SK-N-SH (cell line): ENCODE data around the gene PSD. TPM values are rescaled to one million over a fixed set of nuclear protein-coding genes. Genes with fewer than 3 reads are reported as not detected.

ENCODE experiments used
- CTCF ChIA-PET: fragments of 300-600, 350-600 bp; formaldehyde crosslinking; extraction: SDS; loops from one replicate; lab custom pipeline; 2021; lab: Yijun Ruan, JAX
- POLR2A ChIA-PET: fragments of 350-600 bp; sonication (Branson Sonifier 250); formaldehyde crosslinking; extraction: SDS; loops from one replicate; lab custom pipeline; 2020; ENCODE audit warnings: antibody characterized with exemption, inconsistent platforms; lab: Yijun Ruan, JAX
- DNase-seq: peaks from one replicate; pipeline ENCODE4 v3.0.0; 2012
- H2AFZ ChIP-seq: fragments of 200-600 bp; sonication (generic); 2 replicates; pipeline ENCODE4 v1.8.1; 2016; ENCODE audit warnings: antibody characterized with exemption, mild to moderate bottlenecking, low read depth
- H3F3A ChIP-seq: fragments of 200-600 bp; sonication (generic); replicated peaks from 2 replicates; pipeline ENCODE3; 2016; ENCODE audit warnings: antibody characterized with exemption, mild to moderate bottlenecking; ENCODE audit not compliant: insufficient read depth
- H3K27ac ChIP-seq, 2 experiments: fragments of 200-500 bp in 1 of 2; fragments of 200-600 bp in 1 of 2; sonication (Bioruptor generic) in 1 of 2; sonication (generic), shearing (Covaris generic) in 1 of 2; 2 replicates each; pipeline versions ENCODE4 v1.5.1 to v1.6.1; 2014 to 2016; ENCODE audit warnings: low read depth in 2 of 2, inconsistent platforms in 1 of 2, low read length in 1 of 2, mild to moderate bottlenecking in 1 of 2, mixed read lengths in 1 of 2
- H3K27me3 ChIP-seq: fragments of 200-600 bp; sonication (generic), shearing (Covaris generic); 2 replicates; pipeline ENCODE4 v1.6.1; 2016; ENCODE audit warnings: mixed run types; ENCODE audit not compliant: insufficient read depth
- H3K36me3 ChIP-seq, 2 experiments: fragments of 200-500 bp in 1 of 2; fragments of 200-600 bp in 1 of 2; sonication (Bioruptor generic) in 1 of 2; sonication (generic) in 1 of 2; replicated peaks in 1 of 2; 2 replicates each; pipeline versions ENCODE3 to v1.5.1; 2014 to 2016; ENCODE audit warnings: low read length in 1 of 2, mild to moderate bottlenecking in 1 of 2; ENCODE audit not compliant: insufficient read depth in 2 of 2, control insufficient read depth in 1 of 2
- H3K4me1 ChIP-seq, 2 experiments: fragments of 200-500 bp in 1 of 2; fragments of 200-600 bp in 1 of 2; sonication (Bioruptor generic) in 1 of 2; sonication (generic), shearing (Covaris generic) in 1 of 2; 2 replicates each; pipeline versions ENCODE4 v1.5.1 to v1.6.1; 2014 to 2016; ENCODE audit warnings: low read depth in 1 of 2, low read length in 1 of 2, mixed run types in 1 of 2; ENCODE audit not compliant: insufficient read depth in 2 of 2, control insufficient read depth in 1 of 2
- H3K4me2 ChIP-seq: fragments of 200-600 bp; sonication (generic), shearing (Covaris generic); 2 replicates; pipeline ENCODE4 v1.6.1; 2017; ENCODE audit warnings: mixed run types
- H3K4me3 ChIP-seq, 2 experiments: fragments of 200-500 bp in 1 of 2; fragments of 200-600 bp in 1 of 2; sonication (Bioruptor generic) in 1 of 2; sonication (generic), shearing (Covaris generic) in 1 of 2; 2 replicates each; pipeline versions ENCODE4 v1.5.1 to v1.8.1; 2014 to 2016; ENCODE audit warnings: low read depth in 2 of 2, inconsistent platforms in 1 of 2, low read length in 1 of 2, mild to moderate bottlenecking in 1 of 2, mixed read lengths in 1 of 2, moderate library complexity in 1 of 2
- H3K79me2 ChIP-seq: fragments of 200-600 bp; sonication (generic); 2 replicates; pipeline ENCODE4 v1.8.1; 2017; ENCODE audit warnings: mild to moderate bottlenecking; ENCODE audit not compliant: insufficient read depth
- H3K9ac ChIP-seq: fragments of 200-600 bp; sonication (generic); 2 replicates; pipeline ENCODE4 v1.6.1; 2017; ENCODE audit warnings: mixed run types
- H3K9me2 ChIP-seq: fragments of 200-600 bp; sonication (generic); 2 replicates; pipeline ENCODE4 v1.6.1; 2017; ENCODE audit warnings: mixed run types
- H3K9me3 ChIP-seq: fragments of 200-600 bp; sonication (generic); 2 replicates; pipeline ENCODE4 v1.6.1; 2017; ENCODE audit warnings: mixed run types, mild to moderate bottlenecking, moderate library complexity
- H4K20me1 ChIP-seq: fragments of 200-600 bp; sonication (generic); 2 replicates; pipeline ENCODE4 v1.6.1; 2017; ENCODE audit warnings: mild to moderate bottlenecking, mixed run types; ENCODE audit not compliant: insufficient read depth
- EP300 ChIP-seq, 2 experiments: IDR thresholded peaks; 2 replicates each; pipeline versions ENCODE4 v1.4.0 to v1.6.1; 2012; ENCODE audit warnings: borderline replicate concordance in 1 of 2, low read depth in 1 of 2, low read length in 1 of 2
- FOSL2 ChIP-seq: IDR thresholded peaks from 2 replicates; pipeline ENCODE4 v1.4.0; 2012; ENCODE audit warnings: low read depth, mild to moderate bottlenecking, moderate library complexity, borderline replicate concordance
- FOXJ3 ChIP-seq: sonication (generic); formaldehyde crosslinking; IDR thresholded peaks from 2 replicates; pipeline ENCODE4 v1.5.1; 2020; ENCODE audit warnings: mild to moderate bottlenecking, missing genetic modification reagents
- FOXM1 ChIP-seq: IDR thresholded peaks from 2 replicates; pipeline ENCODE4 v1.4.0; 2012; ENCODE audit warnings: low read depth, mild to moderate bottlenecking
- GATA2 ChIP-seq: sonication (generic); formaldehyde crosslinking; IDR thresholded peaks from 2 replicates; pipeline ENCODE4 v1.5.0; 2020; ENCODE audit warnings: mild to moderate bottlenecking, missing genetic modification reagents
- IRF3 ChIP-seq: fragments of 150-350 bp; IDR thresholded peaks from 2 replicates; pipeline ENCODE4 v1.6.1; 2016; ENCODE audit warnings: mild to moderate bottlenecking, low read depth, low read length
- MAX ChIP-seq: IDR thresholded peaks from 2 replicates; pipeline ENCODE4 v1.4.0; 2012; ENCODE audit warnings: low read depth
- POLR2AphosphoS5 ChIP-seq: IDR thresholded peaks from 2 replicates; pipeline ENCODE4 v1.6.1; 2012; ENCODE audit warnings: low read depth, low read length
- REST ChIP-seq: IDR thresholded peaks from 2 replicates; pipeline ENCODE4 v1.6.1; 2012; ENCODE audit warnings: mild to moderate bottlenecking, low read depth, low read length, moderate library complexity
- RFX5 ChIP-seq: IDR thresholded peaks from 2 replicates; pipeline ENCODE4 v1.6.1; 2012; ENCODE audit warnings: mild to moderate bottlenecking, improper control_type of control experiment, low read length
- SIN3A ChIP-seq: IDR thresholded peaks from 2 replicates; pipeline ENCODE4 v1.6.1; 2012; ENCODE audit warnings: low read depth, mild to moderate bottlenecking, low read length, moderate library complexity, borderline replicate concordance
- TCF12 ChIP-seq: IDR thresholded peaks from 2 replicates; pipeline ENCODE4 v1.4.0; 2012
- TEAD4 ChIP-seq: IDR thresholded peaks from 2 replicates; pipeline ENCODE4 v1.4.0; 2012; ENCODE audit warnings: mild to moderate bottlenecking, borderline replicate concordance; ENCODE audit not compliant: insufficient read depth
- WGBS: methylation state at CpG from one replicate; pipeline ENCODE4 v1.1.6; 2017; ENCODE audit warnings: low lambda C conversion rate; 5-methylcytosine and 5-hydroxymethylcytosine counted together
- polyA plus RNA-seq, 3 experiments: library from polyadenylated mRNA; depleted of rRNA; stranded (reverse); fragments of >200 nt; gene quantifications; 2 replicates each; pipeline ENCODE4 v1.2.3, GENCODE V29; 2012

Gene PSD
- polyA plus RNA-seq, 1 of the 3 experiments (the other 2 are of a cell fraction), result 0.97 TPM

GRCh38 chr10:102376901-102377300 is 41.7 kb downstream of the PSD start:
- Histone ChIP-seq H3K4me3 (no peak overlapping the region), H3F3A (no peaks in the 10 kb centered on the region), H3K27ac (no peak overlapping the region), H3K4me2 (no peak overlapping the region), H4K20me1 (no peaks in the 10 kb centered on the region), H3K9me2 (no peaks in the 10 kb centered on the region), H2AFZ (no peak overlapping the region)
- CTCF ChIA-PET, result interaction anchor here (1.1 to 9.6 kb wide), 6 partner anchors 17 to 208 kb away, joined by 4 to 77 read pairs (median 12); no protein-coding TSS in a partner anchor
- 93% methylated on average over 11 of the region's 12 CpGs for WGBS
- DNase-seq, result no peak
- TF ChIP-seq FOSL2, result no peak
- no peak for TF ChIP-seq RFX5
- TF ChIP-seq TCF12, result no peak
- no peak for TF ChIP-seq GATA2
- no peak for TF ChIP-seq POLR2AphosphoS5
- TF ChIP-seq, all 33 proteins: peak for 0
- H3K9ac ChIP-seq, result no peak overlapping the region
- H3K4me1 ChIP-seq, result no peaks in the 10 kb centered on the region
- POLR2A ChIA-PET, result no interaction called here
- H3K27me3 ChIP-seq, result no peaks in the 10 kb centered on the region
- H3K9me3 ChIP-seq, result no peaks in the 10 kb centered on the region
- H3K79me2 ChIP-seq, result no peaks in the 10 kb centered on the region
- peaks cover 24 to 45% of the 10 kb centered on the region in 2 experiments for H3K36me3 ChIP-seq

GRCh38 chr10:102375867-102376266 is 42.7 kb downstream of the PSD start:
- ChIA-PET POLR2A (no interaction called here), CTCF (interaction anchor here (1.2 to 9.6 kb wide), 6 partner anchors 9 to 206 kb away, joined by 3 to 67 read pairs (median 10); no protein-coding TSS in a partner anchor)
- Histone ChIP-seq H3K4me3 (no peak overlapping the region), H3K9ac (no peak overlapping the region), H4K20me1 (no peaks in the 10 kb centered on the region), H3F3A (no peaks in the 10 kb centered on the region), H2AFZ (no peak overlapping the region), H3K36me3 (peaks cover 33 to 46% of the 10 kb centered on the region in 2 experiments), H3K4me1 (no peaks in the 10 kb centered on the region), H3K79me2 (no peaks in the 10 kb centered on the region), H3K27ac (no peak overlapping the region), H3K27me3 (no peaks in the 10 kb centered on the region), H3K9me2 (no peaks in the 10 kb centered on the region), H3K4me2 (no peak overlapping the region), H3K9me3 (no peaks in the 10 kb centered on the region)
- 100% methylated on average over 2 of the region's 2 CpGs for whole genome bisulfite sequencing
- no peak for DNase-seq
- no peak for TF ChIP-seq IRF3
- no peak for TF ChIP-seq MAX
- no peak for TF ChIP-seq EP300 (IDR thresholded peaks at IDR 0.05; ENCODE audit: borderline replicate concordance in 1 of 2, low read depth in 1 of 2, low read length in 1 of 2)
- no peak for TF ChIP-seq SIN3A
- no peak for TF ChIP-seq TEAD4
- no peak for TF ChIP-seq POLR2AphosphoS5
- TF ChIP-seq FOXM1, result no peak
- TF ChIP-seq REST, result no peak
- TF ChIP-seq FOXJ3 (CRISPR knock-in tag), result no peak
- TF ChIP-seq, all 33 proteins: peak for 0
